Ascending aorta (tissue), 2 donors: ENCODE data around the gene ZNF524. TPM values are rescaled to one million over a fixed set of nuclear protein-coding genes. Genes with fewer than 3 reads are reported as not detected.

Experiments used
- DNase-seq, 2 donors: peaks; one replicate each; pipeline ENCODE4 v3.0.0-alpha.2; 2019; ENCODE audit warnings: low spot score in 2 of 2
- H3K27ac ChIP-seq, 2 donors: fragments of 200-600 bp; sonication (generic); one replicate each; pipeline ENCODE4 v1.5.1; 2016 to 2017; ENCODE audit warnings: mild to moderate bottlenecking in 1 of 2
- H3K27me3 ChIP-seq: fragments of 200-600 bp; sonication (generic); one replicate; pipeline ENCODE4 v1.5.1; 2017
- H3K36me3 ChIP-seq, 2 donors: fragments of 200-600 bp; sonication (generic); one replicate each; pipeline ENCODE4 v1.5.1; 2016
- H3K4me1 ChIP-seq, 2 donors: fragments of 200-600 bp; sonication (generic); one replicate each; pipeline ENCODE4 v1.5.1; 2016 to 2017; ENCODE audit warnings: mild to moderate bottlenecking in 1 of 2
- H3K4me3 ChIP-seq, 2 donors: fragments of 200-600 bp; sonication (generic); one replicate each; pipeline ENCODE4 v1.5.1; 2016 to 2017; ENCODE audit warnings: mild to moderate bottlenecking in 1 of 2
- H3K9me3 ChIP-seq, 2 donors: fragments of 200-600 bp; sonication (generic); one replicate each; pipeline ENCODE4 v1.5.1; 2016
- intact Hi-C: fragments of 100-400 bp; cut with DNase I; formaldehyde crosslinking; loops from one replicate; pipeline ENCODE4 v1.15.1; 2023
- total RNA-seq: library from RNA; depleted of rRNA; stranded (reverse); fragments of >200 nt; gene quantifications from one replicate; pipeline ENCODE4 v1.1.0, GENCODE V29; 2016
- TF ChIP-seq, protein P1 (sequence below), 3 experiments: fragments of 200-600 bp in 2 of 3; fragments of 450-650 bp in 1 of 3; sonication (generic) in 2 of 3; IDR thresholded peaks; one replicate each; pipeline ENCODE4 v1.5.1; 2016 to 2019; ENCODE audit warnings: antibody characterized with exemption in 3 of 3, mild to moderate bottlenecking in 1 of 3, moderate library complexity in 1 of 3

The ZNF524 gene
- total RNA-seq, 1 donor from 2014 or later, result 28.6 TPM

DNA sequence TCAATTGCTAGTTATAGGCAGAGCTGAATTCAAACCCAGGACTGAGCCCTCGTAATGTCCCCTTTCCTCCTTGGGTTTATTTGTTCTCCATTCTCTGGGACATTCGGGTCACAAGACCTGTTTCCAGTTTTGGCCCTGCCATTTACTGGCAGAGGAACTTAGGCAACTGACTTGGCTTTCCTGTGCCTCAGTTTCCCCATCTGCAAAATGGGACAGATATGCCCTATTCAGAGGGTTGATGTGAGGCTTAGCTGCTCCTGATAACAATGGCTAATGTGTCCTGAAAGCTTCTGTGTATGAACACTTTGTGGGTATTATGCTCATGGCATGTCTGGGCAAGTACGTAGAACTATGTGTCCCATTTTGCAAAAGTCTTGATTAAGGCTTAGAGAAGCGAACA is 996 bp downstream of the ZNF524 start:
- TF ChIP-seq, protein P1, sequence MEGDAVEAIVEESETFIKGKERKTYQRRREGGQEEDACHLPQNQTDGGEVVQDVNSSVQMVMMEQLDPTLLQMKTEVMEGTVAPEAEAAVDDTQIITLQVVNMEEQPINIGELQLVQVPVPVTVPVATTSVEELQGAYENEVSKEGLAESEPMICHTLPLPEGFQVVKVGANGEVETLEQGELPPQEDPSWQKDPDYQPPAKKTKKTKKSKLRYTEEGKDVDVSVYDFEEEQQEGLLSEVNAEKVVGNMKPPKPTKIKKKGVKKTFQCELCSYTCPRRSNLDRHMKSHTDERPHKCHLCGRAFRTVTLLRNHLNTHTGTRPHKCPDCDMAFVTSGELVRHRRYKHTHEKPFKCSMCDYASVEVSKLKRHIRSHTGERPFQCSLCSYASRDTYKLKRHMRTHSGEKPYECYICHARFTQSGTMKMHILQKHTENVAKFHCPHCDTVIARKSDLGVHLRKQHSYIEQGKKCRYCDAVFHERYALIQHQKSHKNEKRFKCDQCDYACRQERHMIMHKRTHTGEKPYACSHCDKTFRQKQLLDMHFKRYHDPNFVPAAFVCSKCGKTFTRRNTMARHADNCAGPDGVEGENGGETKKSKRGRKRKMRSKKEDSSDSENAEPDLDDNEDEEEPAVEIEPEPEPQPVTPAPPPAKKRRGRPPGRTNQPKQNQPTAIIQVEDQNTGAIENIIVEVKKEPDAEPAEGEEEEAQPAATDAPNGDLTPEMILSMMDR (IDR thresholded peaks at IDR 0.05), result no peak
- Histone ChIP-seq H3K9me3 (no peaks in the 10 kb centered on the region), H3K4me1 (peaks cover 3 to 6% of the 10 kb centered on the region in 2 donors), H3K27me3 (no peaks in the 10 kb centered on the region), H3K4me3 (peak overlapping the region; percentile 82 to 89), H3K36me3 (peaks cover 3 to 11% of the 10 kb centered on the region in 2 donors), H3K27ac (peak overlapping the region; percentile 99 to 100)
- DNase-seq, result no peak
- intact Hi-C loops, result loop anchor here (10.0 kb wide), 1 partner anchor 316 kb away; the partner anchor contains the start of genes BRSK1 and HSPBP1

DNA sequence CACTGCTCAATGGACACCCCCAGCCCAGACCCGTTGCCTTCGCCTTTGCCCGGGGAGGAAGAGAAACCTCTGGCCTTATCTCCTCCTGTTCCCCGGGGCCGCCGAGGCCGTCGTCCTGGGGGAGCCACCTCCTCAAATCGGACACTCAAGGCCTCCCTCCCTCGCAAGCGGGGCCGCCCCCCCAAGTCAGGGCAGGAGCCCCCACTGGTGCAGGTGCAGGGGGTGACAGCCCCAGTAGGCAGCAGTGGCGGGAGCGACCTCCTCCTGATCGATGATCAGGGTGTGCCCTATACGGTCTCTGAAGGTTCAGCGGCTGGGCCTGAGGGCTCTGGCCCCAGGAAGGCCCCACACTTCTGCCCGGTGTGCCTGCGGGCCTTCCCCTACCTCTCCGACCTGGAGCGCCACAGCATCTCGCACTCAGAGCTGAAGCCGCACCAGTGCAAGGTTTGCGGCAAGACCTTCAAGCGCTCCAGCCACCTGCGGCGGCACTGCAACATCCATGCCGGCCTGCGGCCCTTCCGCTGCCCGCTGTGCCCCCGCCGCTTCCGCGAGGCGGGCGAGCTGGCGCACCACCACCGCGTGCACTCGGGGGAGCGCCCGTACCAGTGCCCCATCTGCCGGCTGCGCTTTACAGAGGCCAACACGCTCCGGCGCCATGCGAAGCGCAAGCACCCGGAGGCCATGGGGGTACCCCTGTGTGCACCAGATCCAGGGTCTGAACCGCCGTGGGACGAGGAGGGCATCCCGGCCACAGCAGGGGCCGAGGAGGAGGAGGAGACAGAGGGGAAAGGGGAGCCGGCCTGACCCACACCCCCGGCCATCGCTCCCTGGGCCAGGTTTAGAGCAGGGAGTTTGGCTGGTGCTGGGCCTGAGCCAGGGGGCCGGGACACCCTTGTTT is 2.3 kb downstream of the ZNF524 start:
- Histone ChIP-seq H3K27ac (peak overlapping the region in 1 of 2 donors; percentile 99), H3K4me1 (peaks cover 3 to 13% of the 10 kb centered on the region in 2 donors), H3K27me3 (no peaks in the 10 kb centered on the region), H3K9me3 (no peaks in the 10 kb centered on the region), H3K36me3 (peaks cover 2 to 3% of the 10 kb centered on the region in 2 donors), H3K4me3 (no peak overlapping the region)
- intact Hi-C loops, result loop anchor here (10.0 kb wide), 1 partner anchor 318 kb away; the partner anchor contains the start of genes BRSK1 and HSPBP1
- no peak for DNase-seq
- TF ChIP-seq, protein P1 (IDR thresholded peaks at IDR 0.05), result no peak

DNA sequence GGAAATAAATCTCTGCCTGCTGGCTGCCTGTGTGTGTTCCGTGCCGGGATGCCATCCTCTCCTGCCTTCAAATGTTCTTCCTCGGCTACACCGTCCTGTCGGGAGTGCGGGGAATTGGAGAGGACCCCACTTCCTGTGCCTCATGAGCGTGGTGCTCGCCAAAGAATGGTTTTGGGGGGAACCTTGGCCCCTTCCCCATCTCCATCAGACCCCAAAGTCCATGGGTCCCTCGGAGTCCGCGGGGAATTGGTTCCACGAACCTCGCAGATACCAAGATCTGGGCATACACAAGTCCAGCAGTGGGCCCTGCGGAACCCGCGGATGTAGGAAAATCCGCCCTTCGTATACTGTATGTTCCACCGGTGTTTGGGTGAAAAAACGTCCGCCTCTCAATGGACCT is 3.0 kb downstream of the ZNF524 start:
- intact Hi-C loops, result loop anchor here (10.0 kb wide), 1 partner anchor 318 kb away; the partner anchor contains the start of genes BRSK1 and HSPBP1
- DNase-seq, result no peak
- TF ChIP-seq, protein P1 (IDR thresholded peaks at IDR 0.05), result no peak
- peaks cover 3 to 13% of the 10 kb centered on the region in 2 donors for H3K4me1 ChIP-seq
- no peaks in the 10 kb centered on the region for H3K9me3 ChIP-seq
- H3K4me3 ChIP-seq, result no peak overlapping the region
- no peak overlapping the region for H3K27ac ChIP-seq
- peaks cover 0 to 3% of the 10 kb centered on the region in 2 donors for H3K36me3 ChIP-seq
- no peaks in the 10 kb centered on the region for H3K27me3 ChIP-seq

DNA sequence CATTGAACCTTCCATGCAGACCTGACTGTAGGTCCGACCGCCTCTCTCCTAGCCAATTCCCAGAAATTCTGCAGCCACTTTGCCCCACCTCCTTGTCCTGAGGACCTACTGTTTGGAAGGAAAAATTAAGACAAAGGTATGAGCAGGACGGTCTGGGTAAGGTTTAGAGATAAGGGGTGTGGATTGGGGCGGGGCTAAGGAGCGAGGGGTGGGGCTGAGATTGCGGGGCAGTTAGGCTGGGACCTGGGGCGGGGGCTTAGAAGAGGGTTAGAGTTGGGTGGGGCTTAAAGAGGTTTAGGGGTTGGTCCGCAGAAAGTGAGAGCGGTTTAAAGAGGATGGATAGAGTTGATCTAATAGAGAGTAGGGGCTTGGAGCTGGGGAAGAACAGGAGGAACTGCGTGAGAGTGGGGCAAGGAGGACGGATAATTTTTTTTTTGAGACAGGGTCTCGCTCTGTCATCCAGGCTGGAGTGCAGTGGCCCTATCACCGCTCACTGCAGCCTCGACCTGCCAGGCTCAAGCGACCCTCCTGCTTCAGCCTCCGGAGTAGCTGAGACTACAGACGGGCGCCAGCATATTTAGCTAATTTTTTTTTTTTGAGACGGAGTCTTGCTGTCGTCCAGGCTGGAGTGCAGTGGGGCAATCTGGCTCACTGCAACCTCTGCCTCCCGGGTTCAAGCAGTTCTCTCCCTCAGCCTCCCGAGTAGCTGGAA is 3.6 kb downstream of the ZNF524 start:
- no peaks in the 10 kb centered on the region for H3K9me3 ChIP-seq
- TF ChIP-seq, protein P1 (IDR thresholded peaks at IDR 0.05), result no peak
- peak overlapping the region; percentile 92 to 98 for H3K27ac ChIP-seq
- H3K36me3 ChIP-seq, result peaks cover 0 to 3% of the 10 kb centered on the region in 2 donors
- no peaks in the 10 kb centered on the region for H3K27me3 ChIP-seq
- H3K4me3 ChIP-seq, result peak overlapping the region in 1 of 2 donors; percentile 91
- DNase-seq, result no peak
- H3K4me1 ChIP-seq, result peaks cover 3 to 13% of the 10 kb centered on the region in 2 donors
- intact Hi-C loops, result loop anchor here (10.0 kb wide), 1 partner anchor 319 kb away; the partner anchor contains the start of genes BRSK1 and HSPBP1

DNA sequence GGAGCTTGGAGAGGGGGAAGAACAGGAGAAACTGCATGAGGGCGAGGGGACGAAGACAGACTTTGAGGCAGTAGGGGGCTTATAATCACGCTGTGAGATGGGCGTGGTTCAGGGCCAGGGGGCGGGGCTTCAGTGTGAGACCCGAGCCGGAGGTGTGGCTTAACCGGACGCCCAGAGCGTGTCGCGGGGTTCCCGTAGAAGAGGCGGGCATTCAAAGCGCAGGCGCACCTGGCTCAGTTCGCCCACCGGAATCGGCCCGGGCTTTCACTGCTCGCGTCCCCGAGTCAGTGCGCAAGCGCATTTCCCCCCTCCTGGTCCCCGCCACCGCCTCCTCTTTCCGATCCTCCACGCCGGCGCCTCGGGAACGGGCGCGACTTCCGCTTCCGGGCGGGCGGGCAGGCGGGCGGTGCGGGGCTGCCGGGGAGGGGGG is 5.1 kb downstream of the ZNF524 start:
- Histone ChIP-seq H3K27ac (peak overlapping the region; percentile 92 to 98), H3K36me3 (peaks cover 0 to 12% of the 10 kb centered on the region in 2 donors), H3K9me3 (no peaks in the 10 kb centered on the region), H3K4me1 (peaks cover 3 to 13% of the 10 kb centered on the region in 2 donors), H3K27me3 (no peaks in the 10 kb centered on the region), H3K4me3 (peak overlapping the region; percentile 91 to 93)
- DNase-seq, result peak; percentile 89 to 98
- TF ChIP-seq, protein P1 (IDR thresholded peaks at IDR 0.05), result no peak
- intact Hi-C loops, result loop anchor here (1.0 to 10.0 kb wide), 3 partner anchors 19 to 320 kb away; partner anchors contain the start of genes BRSK1, HSPBP1 and ZNF784
